Activated T-cell treated with anti-CD3 and anti-CD28 coated beads for 24 hours (primary cell): ENCODE results near the gene MAST4.

Source experiments
- DNase-seq: peaks from one replicate; pipeline ENCODE4 v3.0.0-alpha.2; 2020; ENCODE audit warnings: low read depth

MAST4 gene

GRCh38 chr5:66848749-66849641, 252.8 kb downstream of the MAST4 start:
- no peak for DNase-seq

GRCh38 chr5:66849803-66850202, 253.6 kb downstream of the MAST4 start:
- no peak for DNase-seq

GRCh38 chr5:66850354-66851075, 254.3 kb downstream of the MAST4 start:
- no peak for DNase-seq

- no peak for DNase-seq
Measured at GRCh38 chr5:66851306-66851705, 255.1 kb downstream of the MAST4 start.

GRCh38 chr5:66854416-66854815, 258.2 kb downstream of the MAST4 start:
- DNase-seq = no peak

GRCh38 chr5:66856041-66856805, 260.0 kb downstream of the MAST4 start:
- DNase-seq = no peak

- DNase-seq = no peak
Measured at GRCh38 chr5:66859526-66859925, 263.3 kb downstream of the MAST4 start.

GRCh38 chr5:66860199-66860975, 264.2 kb downstream of the MAST4 start:
- no peak for DNase-seq

- no peak for DNase-seq
Measured at GRCh38 chr5:66861402-66861801, 265.2 kb downstream of the MAST4 start.

- DNase-seq = no peak
Measured at GRCh38 chr5:66862020-66862419, 265.8 kb downstream of the MAST4 start.

GRCh38 chr5:66863243-66864170, 267.3 kb downstream of the MAST4 start:
- DNase-seq = no peak

- DNase-seq = peak; percentile 22
Measured at GRCh38 chr5:66864240-66864884, 268.2 kb downstream of the MAST4 start.

- no peak for DNase-seq
Measured at GRCh38 chr5:66867618-66868322, 271.6 kb downstream of the MAST4 start.

- no peak for DNase-seq
Measured at GRCh38 chr5:66869347-66869746, 273.2 kb downstream of the MAST4 start.

GRCh38 chr5:66870708-66871107, 274.5 kb downstream of the MAST4 start:
- no peak for DNase-seq

GRCh38 chr5:66871651-66872050, 275.5 kb downstream of the MAST4 start:
- no peak for DNase-seq

GRCh38 chr5:66872736-66873331, 276.6 kb downstream of the MAST4 start:
- no peak for DNase-seq

- no peak for DNase-seq
Measured at GRCh38 chr5:66874004-66874403, 277.8 kb downstream of the MAST4 start.

GRCh38 chr5:66875315-66875714, 279.1 kb downstream of the MAST4 start:
- no peak for DNase-seq
